ENCODE measurements around the gene DAB2IP. TPM values are rescaled to one million over a fixed set of nuclear protein-coding genes. Genes with fewer than 3 reads are reported as not detected.

Gene DAB2IP
- total RNA-seq, 4 donors from 2014 or later: 35.2 to 56.4 (median 51.4) TPM

- no peak overlapping the region for H3K27ac ChIP-seq
- no peak overlapping the region for H3K4me3 ChIP-seq
- no peak for DNase-seq (ENCODE audit: low spot score in 2 of 2)
- TF ChIP-seq POLR2A (IDR thresholded peaks at IDR 0.05) (no peak), CTCF (IDR thresholded peaks at IDR 0.05) (no peak), EP300 (IDR thresholded peaks at IDR 0.05) (no peak)
- 89 to 94% methylated on average over 7 of the region's 7 CpGs for WGBS, 2 donors
- no peaks in the 10 kb centered on the region for H3K4me1 ChIP-seq
- H3K9me3 ChIP-seq: no peaks in the 10 kb centered on the region
- H3K27me3 ChIP-seq: no peaks in the 10 kb centered on the region
- peaks cover 0 to 4% (median 0%) of the 10 kb centered on the region in 3 donors for H3K36me3 ChIP-seq
Measured at GRCh38 chr9:121826711-121827110, 175.3 kb downstream of the DAB2IP start.

- Histone ChIP-seq H3K4me3 (no peak overlapping the region), H3K27ac (no peak overlapping the region), H3K4me1 (no peaks in the 10 kb centered on the region), H3K27me3 (no peaks in the 10 kb centered on the region), H3K9me3 (no peaks in the 10 kb centered on the region), H3K36me3 (peaks cover 0 to 2% (median 0%) of the 10 kb centered on the region in 3 donors)
- DNase-seq (ENCODE audit: low spot score in 2 of 2): no peak
- TF ChIP-seq EP300 (IDR thresholded peaks at IDR 0.05) (no peak), CTCF (IDR thresholded peaks at IDR 0.05) (no peak), POLR2A (IDR thresholded peaks at IDR 0.05) (no peak)
- WGBS, 2 donors: 77 to 81% methylated on average over 17 of the region's 17 CpGs
Measured at GRCh38 chr9:121827251-121827967, 176.0 kb downstream of the DAB2IP start.

- no peak for DNase-seq (ENCODE audit: low spot score in 2 of 2)
Measured at GRCh38 chr9:121830441-121831140, 179.2 kb downstream of the DAB2IP start.

GRCh38 chr9:121831869-121832268 lies 180.4 kb downstream of the DAB2IP start:
- no peaks in the 10 kb centered on the region for H3K27me3 ChIP-seq
- H3K27ac ChIP-seq: no peak overlapping the region
- no peak for DNase-seq (ENCODE audit: low spot score in 2 of 2)
- H3K4me1 ChIP-seq: no peaks in the 10 kb centered on the region
- no peak overlapping the region for H3K4me3 ChIP-seq
- TF ChIP-seq POLR2A (IDR thresholded peaks at IDR 0.05) (no peak), EP300 (IDR thresholded peaks at IDR 0.05) (no peak), CTCF (IDR thresholded peaks at IDR 0.05) (no peak)
- H3K36me3 ChIP-seq: no peaks in the 10 kb centered on the region
- H3K9me3 ChIP-seq: no peaks in the 10 kb centered on the region
- 96 to 100% methylated on average over 3 of the region's 3 CpGs for WGBS, 2 donors

More at GRCh38 chr9:121830441-121831140, 179.2 kb downstream of the DAB2IP start:
- Histone ChIP-seq H3K36me3 (no peaks in the 10 kb centered on the region), H3K27ac (no peak overlapping the region), H3K27me3 (no peaks in the 10 kb centered on the region), H3K4me1 (no peaks in the 10 kb centered on the region), H3K9me3 (no peaks in the 10 kb centered on the region), H3K4me3 (no peak overlapping the region)
- WGBS, 2 donors: 67 to 77% methylated on average over 3 of the region's 3 CpGs
- TF ChIP-seq EP300 (IDR thresholded peaks at IDR 0.05) (no peak), POLR2A (IDR thresholded peaks at IDR 0.05) (no peak)

GRCh38 chr9:121833061-121833460 lies 181.6 kb downstream of the DAB2IP start:
- H3K27ac ChIP-seq: no peak overlapping the region
- no peak for DNase-seq (ENCODE audit: low spot score in 2 of 2)

More at GRCh38 chr9:121833061-121833460, 181.6 kb downstream of the DAB2IP start:
- no peaks in the 10 kb centered on the region for H3K36me3 ChIP-seq
- no peaks in the 10 kb centered on the region for H3K4me1 ChIP-seq
- TF ChIP-seq EP300 (IDR thresholded peaks at IDR 0.05): no peak
- TF ChIP-seq CTCF (IDR thresholded peaks at IDR 0.05): no peak
- TF ChIP-seq POLR2A (IDR thresholded peaks at IDR 0.05): no peak
- 90 to 91% methylated on average over 9 of the region's 9 CpGs for WGBS, 2 donors
- no peaks in the 10 kb centered on the region for H3K27me3 ChIP-seq
- H3K9me3 ChIP-seq: no peaks in the 10 kb centered on the region
- no peak overlapping the region for H3K4me3 ChIP-seq

Other genes with a start within 250 kb of the DAB2IP start
- gene GGTA1, start 151.8 kb upstream of the DAB2IP start, total RNA-seq: 10 to 100 TPM in 2 of 4 donors, 1 to 10 TPM in 2; 6.5 to 15.5 (median 10.3) TPM

Measured in tibial nerve (tissue), 4 donors.